ENCODE results near the gene PAPPA2.

The PAPPA2 gene

GRCh38 chr1:176854758-176855745 lies 392.1 kb downstream of the PAPPA2 start:
- CTCF ChIA-PET: interaction anchor here (0.6 kb wide), 1 partner anchor 847 kb away, joined by 4 read pairs; no protein-coding TSS in a partner anchor
- DNase-seq (ENCODE audit: low spot score): no peak
- TF ChIP-seq CTCF (conservative IDR thresholded peaks at IDR 0.05; ENCODE audit: low read depth): no peak
- POLR2A ChIA-PET (ENCODE audit: low non-redundant PET): no interaction called here
- H3K27ac ChIP-seq: no peak overlapping the region

- no peak overlapping the region for H3K27ac ChIP-seq
- CTCF ChIA-PET: no interaction called here
- no peak for TF ChIP-seq CTCF (conservative IDR thresholded peaks at IDR 0.05; ENCODE audit: low read depth)
- no peak for DNase-seq (ENCODE audit: low spot score)
- POLR2A ChIA-PET (ENCODE audit: low non-redundant PET): no interaction called here
Measured at GRCh38 chr1:176857632-176858031, 394.7 kb downstream of the PAPPA2 start.

- ChIA-PET CTCF (no interaction called here), POLR2A (ENCODE audit: low non-redundant PET) (no interaction called here)
- H3K27ac ChIP-seq: no peak overlapping the region
- no peak for TF ChIP-seq CTCF (conservative IDR thresholded peaks at IDR 0.05; ENCODE audit: low read depth)
- no peak for DNase-seq (ENCODE audit: low spot score)
Measured at GRCh38 chr1:176858433-176858916, 395.5 kb downstream of the PAPPA2 start.

GRCh38 chr1:176863613-176864012 lies 400.6 kb downstream of the PAPPA2 start:
- no peak for DNase-seq (ENCODE audit: low spot score)
- no peak overlapping the region for H3K27ac ChIP-seq
- ChIA-PET POLR2A (ENCODE audit: low non-redundant PET) (no interaction called here), CTCF (no interaction called here)
- TF ChIP-seq CTCF (conservative IDR thresholded peaks at IDR 0.05; ENCODE audit: low read depth): no peak

- H3K27ac ChIP-seq: no peak overlapping the region
- DNase-seq (ENCODE audit: low spot score): no peak
- no peak for TF ChIP-seq CTCF (conservative IDR thresholded peaks at IDR 0.05; ENCODE audit: low read depth)
- POLR2A ChIA-PET (ENCODE audit: low non-redundant PET): no interaction called here
- CTCF ChIA-PET: interaction anchor here (1.0 kb wide), 1 partner anchor 17 kb away, joined by 3 read pairs; no protein-coding TSS in a partner anchor
Measured at GRCh38 chr1:176864211-176864610, 401.2 kb downstream of the PAPPA2 start.

- no peak overlapping the region for H3K27ac ChIP-seq
- TF ChIP-seq CTCF (conservative IDR thresholded peaks at IDR 0.05; ENCODE audit: low read depth): no peak
- CTCF ChIA-PET: no interaction called here
- POLR2A ChIA-PET (ENCODE audit: low non-redundant PET): no interaction called here
- DNase-seq (ENCODE audit: low spot score): no peak
Measured at GRCh38 chr1:176866011-176866714, 403.2 kb downstream of the PAPPA2 start.

All from RWPE1 (cell line).